Parathyroid adenoma (tissue), 2 donors: Measurements from ENCODE around the gene COL11A2.

Experiments
- H2AFZ ChIP-seq: fragments of 300-600 bp; sonication (generic); one replicate; pipeline ENCODE4 v1.7.0; 2017; ENCODE audit warnings: antibody characterized with exemption, mild to moderate bottlenecking
- H3K27ac ChIP-seq: fragments of 300-600 bp; sonication (generic); one replicate; pipeline ENCODE4 v1.7.0; 2017
- H3K27me3 ChIP-seq: fragments of 300-600 bp; sonication (generic); one replicate; pipeline ENCODE4 v1.7.0; 2017; ENCODE audit warnings: low read length; ENCODE audit not compliant: control insufficient read depth, insufficient read depth
- H3K36me3 ChIP-seq: fragments of 300-600 bp; sonication (generic); one replicate; pipeline ENCODE4 v1.7.0; 2017; ENCODE audit warnings: low read length; ENCODE audit not compliant: control insufficient read depth, insufficient read depth
- H3K4me1 ChIP-seq: fragments of 300-600 bp; sonication (generic); one replicate; pipeline ENCODE4 v1.7.0; 2017; ENCODE audit warnings: control low read depth
- H3K4me2 ChIP-seq: fragments of 300-600 bp; sonication (generic); one replicate; pipeline ENCODE4 v1.7.0; 2017; ENCODE audit warnings: low read length
- H3K4me3 ChIP-seq: fragments of 300-600 bp; sonication (generic); one replicate; pipeline ENCODE4 v1.7.0; 2017; ENCODE audit warnings: low read depth, low read length
- H3K79me2 ChIP-seq: fragments of 300-600 bp; sonication (generic); one replicate; pipeline ENCODE4 v1.7.0; 2017; ENCODE audit warnings: control low read depth
- H3K9ac ChIP-seq: fragments of 300-600 bp; sonication (generic); one replicate; pipeline ENCODE4 v1.7.0; 2017; ENCODE audit warnings: mild to moderate bottlenecking
- H3K9me3 ChIP-seq: fragments of 300-600 bp; sonication (generic); one replicate; pipeline ENCODE4 v1.7.0; 2017; ENCODE audit warnings: low read length; ENCODE audit not compliant: control insufficient read depth
- TF ChIP-seq, protein P1 (sequence below): fragments of 300-600 bp; sonication (generic); IDR thresholded peaks from one replicate; pipeline ENCODE4 v1.7.0; 2017; ENCODE audit warnings: antibody characterized with exemption, mild to moderate bottlenecking
- donor health status: primary hyperparathyroidism.

The COL11A2 gene

DNA sequence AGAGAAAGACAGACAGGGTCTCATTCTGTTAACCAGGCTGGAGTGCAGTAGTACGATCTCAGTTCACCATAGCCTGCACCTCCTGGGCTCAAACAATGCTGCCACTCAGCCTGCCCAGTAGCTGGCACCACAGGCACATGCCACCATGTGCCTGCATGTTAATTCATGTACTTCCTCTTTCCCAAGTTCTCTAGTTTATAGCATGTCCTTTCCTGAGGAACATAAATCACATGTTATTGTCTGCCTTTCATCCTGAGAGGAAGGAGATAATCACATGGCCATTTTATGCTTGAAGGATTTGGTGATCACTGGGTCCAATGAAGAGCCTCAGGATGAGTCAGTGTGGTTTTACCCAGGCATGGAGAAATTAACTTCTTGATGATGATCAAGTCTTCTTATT is 47.9 kb downstream of the COL11A2 start:
- H3K9ac ChIP-seq, result no peak overlapping the region

DNA sequence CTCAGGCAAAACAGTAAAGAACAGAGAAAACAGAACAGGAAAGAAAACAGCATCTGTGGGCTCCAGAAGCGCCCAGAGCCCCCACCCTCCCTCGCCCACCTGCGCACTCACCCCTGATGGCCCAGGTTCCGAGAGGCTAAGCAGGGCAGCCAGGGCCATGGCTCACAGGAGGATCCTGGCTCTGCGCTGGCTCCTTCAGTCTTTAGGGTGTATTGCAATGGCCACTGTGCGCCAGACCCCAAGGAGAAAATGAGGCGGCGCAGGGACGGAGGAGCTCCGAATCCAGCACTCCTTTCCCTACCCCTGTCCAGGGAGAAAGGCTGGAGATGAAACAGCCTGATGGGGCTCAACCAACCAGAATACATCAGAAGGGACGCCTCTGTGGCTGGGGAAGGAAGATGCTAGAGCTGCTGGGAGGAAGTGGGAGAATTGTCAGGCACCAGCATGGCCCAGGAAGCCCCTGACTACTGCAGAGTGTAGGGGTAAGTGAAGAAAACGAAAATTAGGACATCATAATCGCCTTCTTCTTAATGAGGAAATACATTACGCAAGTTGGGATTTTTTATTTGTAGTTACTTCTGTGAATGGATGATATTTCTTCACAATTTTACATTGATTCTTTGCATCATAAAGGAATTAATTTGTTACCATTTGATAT is 49.0 kb downstream of the COL11A2 start:
- Histone ChIP-seq H3K4me3 (no peak overlapping the region), H3K9me3 (no peaks in the 10 kb centered on the region), H3K79me2 (no peaks in the 10 kb centered on the region), H3K4me2 (no peak overlapping the region), H3K27me3 (no peaks in the 10 kb centered on the region), H3K4me1 (no peaks in the 10 kb centered on the region), H3K27ac (no peak overlapping the region), H3K36me3 (no peaks in the 10 kb centered on the region), H3K9ac (no peak overlapping the region), H2AFZ (no peak overlapping the region)
- TF ChIP-seq, protein P1, sequence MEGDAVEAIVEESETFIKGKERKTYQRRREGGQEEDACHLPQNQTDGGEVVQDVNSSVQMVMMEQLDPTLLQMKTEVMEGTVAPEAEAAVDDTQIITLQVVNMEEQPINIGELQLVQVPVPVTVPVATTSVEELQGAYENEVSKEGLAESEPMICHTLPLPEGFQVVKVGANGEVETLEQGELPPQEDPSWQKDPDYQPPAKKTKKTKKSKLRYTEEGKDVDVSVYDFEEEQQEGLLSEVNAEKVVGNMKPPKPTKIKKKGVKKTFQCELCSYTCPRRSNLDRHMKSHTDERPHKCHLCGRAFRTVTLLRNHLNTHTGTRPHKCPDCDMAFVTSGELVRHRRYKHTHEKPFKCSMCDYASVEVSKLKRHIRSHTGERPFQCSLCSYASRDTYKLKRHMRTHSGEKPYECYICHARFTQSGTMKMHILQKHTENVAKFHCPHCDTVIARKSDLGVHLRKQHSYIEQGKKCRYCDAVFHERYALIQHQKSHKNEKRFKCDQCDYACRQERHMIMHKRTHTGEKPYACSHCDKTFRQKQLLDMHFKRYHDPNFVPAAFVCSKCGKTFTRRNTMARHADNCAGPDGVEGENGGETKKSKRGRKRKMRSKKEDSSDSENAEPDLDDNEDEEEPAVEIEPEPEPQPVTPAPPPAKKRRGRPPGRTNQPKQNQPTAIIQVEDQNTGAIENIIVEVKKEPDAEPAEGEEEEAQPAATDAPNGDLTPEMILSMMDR, result no peak

More for the DNA sequence above, 47.9 kb downstream of the COL11A2 start:
- Histone ChIP-seq H3K9me3 (no peaks in the 10 kb centered on the region), H3K4me1 (no peaks in the 10 kb centered on the region), H3K79me2 (no peaks in the 10 kb centered on the region), H3K4me2 (no peak overlapping the region), H3K36me3 (no peaks in the 10 kb centered on the region), H3K4me3 (no peak overlapping the region), H2AFZ (no peak overlapping the region), H3K27me3 (no peaks in the 10 kb centered on the region), H3K27ac (no peak overlapping the region)
- TF ChIP-seq, protein P1, result no peak

DNA sequence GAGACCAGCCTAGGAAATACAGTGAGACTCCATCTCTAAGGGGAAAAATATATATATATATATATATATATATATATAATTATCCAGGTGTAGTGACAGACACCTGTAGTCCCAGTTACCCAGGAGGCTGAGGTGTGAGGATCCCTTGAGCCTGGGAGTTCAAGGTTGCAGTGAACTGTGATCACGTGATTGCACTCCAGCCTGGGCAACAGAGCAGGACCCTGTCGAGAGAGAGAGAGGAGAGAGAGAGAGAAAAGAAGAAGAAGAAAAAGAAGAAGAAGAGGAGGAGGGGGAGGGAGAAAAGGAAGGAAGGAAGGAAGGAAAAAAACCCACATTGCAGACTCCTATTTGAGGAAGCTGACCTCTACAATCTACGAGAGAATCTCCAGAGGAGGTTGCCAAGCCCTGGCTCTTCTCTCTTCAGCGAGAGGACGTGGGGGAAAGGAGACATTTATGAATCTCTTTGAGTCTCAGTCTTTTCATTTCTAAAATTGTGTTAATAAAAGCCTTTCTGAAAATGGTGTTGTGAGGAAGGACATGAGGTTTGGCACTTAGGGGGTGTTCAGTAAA is 49.7 kb downstream of the COL11A2 start:
- TF ChIP-seq, protein P1, result no peak
- no peaks in the 10 kb centered on the region for H3K79me2 ChIP-seq
- H3K36me3 ChIP-seq, result no peaks in the 10 kb centered on the region
- no peaks in the 10 kb centered on the region for H3K27me3 ChIP-seq
- H3K9me3 ChIP-seq, result no peaks in the 10 kb centered on the region
- no peak overlapping the region for H3K27ac ChIP-seq
- no peak overlapping the region for H3K4me2 ChIP-seq
- H2AFZ ChIP-seq, result no peak overlapping the region
- no peak overlapping the region for H3K9ac ChIP-seq
- no peak overlapping the region for H3K4me3 ChIP-seq
- no peaks in the 10 kb centered on the region for H3K4me1 ChIP-seq

DNA sequence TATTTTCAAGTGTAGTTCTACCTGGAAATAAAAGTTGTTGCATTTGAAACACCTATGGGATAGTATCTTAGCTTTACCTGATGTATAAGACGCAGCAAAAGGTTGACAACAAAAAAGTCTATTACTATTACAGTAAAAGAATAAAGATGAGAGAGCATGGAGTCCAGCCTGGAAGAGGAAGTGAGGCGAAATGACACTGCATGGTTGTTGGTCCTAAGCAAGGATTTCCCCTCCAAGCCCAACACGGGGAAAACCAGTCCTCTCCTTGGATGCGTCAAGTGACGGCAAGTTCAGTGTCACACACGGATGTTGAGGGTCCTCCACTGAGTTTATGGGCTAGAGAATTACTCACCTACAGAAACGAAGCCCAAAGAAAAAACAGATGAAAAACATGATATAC is 51.7 kb downstream of the COL11A2 start:
- Histone ChIP-seq H3K27ac (no peak overlapping the region), H3K4me3 (no peak overlapping the region), H3K79me2 (no peaks in the 10 kb centered on the region), H3K27me3 (no peaks in the 10 kb centered on the region), H3K4me2 (no peak overlapping the region), H3K36me3 (no peaks in the 10 kb centered on the region), H3K4me1 (no peaks in the 10 kb centered on the region), H3K9ac (no peak overlapping the region), H2AFZ (no peak overlapping the region), H3K9me3 (no peaks in the 10 kb centered on the region)
- TF ChIP-seq, protein P1, result no peak
